ENCODE measurements around the gene CDH8.

DNA sequence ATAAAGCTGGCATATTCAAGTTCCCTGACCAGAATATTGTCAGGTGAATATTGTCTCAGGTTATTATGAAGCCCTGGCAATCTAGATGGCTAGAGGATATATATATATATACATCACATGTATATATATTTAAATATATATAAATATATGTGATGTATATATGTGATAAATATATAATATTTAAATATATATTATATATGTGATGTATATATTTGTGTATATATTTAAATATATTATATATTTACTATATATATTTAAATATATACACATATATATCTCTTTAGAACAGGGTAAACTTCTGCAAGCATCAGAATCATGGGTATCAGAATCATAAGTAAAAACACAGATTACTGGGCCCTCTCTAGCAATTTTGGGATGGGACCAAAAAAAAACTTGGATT is 112.6 kb downstream of the CDH8 start:
- TF ChIP-seq CTCF (IDR thresholded peaks at IDR 0.05) (no peak), POLR2A (IDR thresholded peaks at IDR 0.05) (no peak)

All from testis (tissue), 2 donors.